Measurements from ENCODE around the gene XCR1. TPM values are rescaled to one million over a fixed set of nuclear protein-coding genes. Genes with fewer than 3 reads are reported as not detected.

XCR1 gene
- total RNA-seq, 1 experiment from 2014 or later: not detected

- no peak overlapping the region for H3K9ac ChIP-seq (ENCODE audit: low read length)
- H3K9me3 ChIP-seq (ENCODE audit: control insufficient read depth in 1 of 2, insufficient read depth in 1 of 2, low read depth in 1 of 2, low read length in 2 of 2): no peaks in the 10 kb centered on the region
- DNase-seq (ENCODE audit: low read depth, low spot score): no peak
- CTCF ChIA-PET: no interaction called here
- no peak overlapping the region for H3K4me2 ChIP-seq (ENCODE audit: low read length)
- no peak overlapping the region for H2AFZ ChIP-seq (ENCODE audit: low read depth, low read length, poor library complexity, severe bottlenecking)
- H3K4me1 ChIP-seq (ENCODE audit: control insufficient read depth in 1 of 2, insufficient read depth in 2 of 2, low read length in 2 of 2): no peaks in the 10 kb centered on the region
- no peak overlapping the region for H3K4me3 ChIP-seq (replicated peaks in 1 of 2; ENCODE audit: low read depth in 1 of 2, low read length in 2 of 2)
- POLR2A ChIA-PET: no interaction called here
- H4K20me1 ChIP-seq (ENCODE audit: insufficient read depth): no peaks in the 10 kb centered on the region
- H3K9me2 ChIP-seq (ENCODE audit: insufficient read depth): no peaks in the 10 kb centered on the region
- no peaks in the 10 kb centered on the region for H3K79me2 ChIP-seq (ENCODE audit: insufficient read depth, low read length)
- RAD21 ChIA-PET (ENCODE audit: low non-redundant PET in 1 of 2, low total read pairs in 2 of 2, uncharacterized antibody in 2 of 2, unreplicated experiment in 2 of 2): no interaction called here
- no peak for ATAC-seq
- no TSS peak for BruUV-seq (replicated peaks)
- H3K27ac ChIP-seq (ENCODE audit: low read depth, low read length): no peak overlapping the region
- intact Hi-C loops (cut with micrococcal nuclease): no loop called here
- peaks cover 0 to 11% of the 10 kb centered on the region in 2 experiments for H3K36me3 ChIP-seq (ENCODE audit: control insufficient read depth in 1 of 2, insufficient read depth in 2 of 2, low read length in 2 of 2)
- TF ChIP-seq CEBPB (IDR thresholded peaks at IDR 0.05; ENCODE audit: low read depth) (no peak), CBX3 (IDR thresholded peaks at IDR 0.05; ENCODE audit: low read depth) (no peak), ELF1 (IDR thresholded peaks at IDR 0.05; ENCODE audit: borderline replicate concordance, low read depth) (no peak), SP1 (IDR thresholded peaks at IDR 0.05; ENCODE audit: low read depth) (no peak), YY1 (IDR thresholded peaks at IDR 0.05; ENCODE audit: extremely low read depth, insufficient replicate concordance, low read depth, low read length) (no peak)
- TF ChIP-seq, protein P1, sequence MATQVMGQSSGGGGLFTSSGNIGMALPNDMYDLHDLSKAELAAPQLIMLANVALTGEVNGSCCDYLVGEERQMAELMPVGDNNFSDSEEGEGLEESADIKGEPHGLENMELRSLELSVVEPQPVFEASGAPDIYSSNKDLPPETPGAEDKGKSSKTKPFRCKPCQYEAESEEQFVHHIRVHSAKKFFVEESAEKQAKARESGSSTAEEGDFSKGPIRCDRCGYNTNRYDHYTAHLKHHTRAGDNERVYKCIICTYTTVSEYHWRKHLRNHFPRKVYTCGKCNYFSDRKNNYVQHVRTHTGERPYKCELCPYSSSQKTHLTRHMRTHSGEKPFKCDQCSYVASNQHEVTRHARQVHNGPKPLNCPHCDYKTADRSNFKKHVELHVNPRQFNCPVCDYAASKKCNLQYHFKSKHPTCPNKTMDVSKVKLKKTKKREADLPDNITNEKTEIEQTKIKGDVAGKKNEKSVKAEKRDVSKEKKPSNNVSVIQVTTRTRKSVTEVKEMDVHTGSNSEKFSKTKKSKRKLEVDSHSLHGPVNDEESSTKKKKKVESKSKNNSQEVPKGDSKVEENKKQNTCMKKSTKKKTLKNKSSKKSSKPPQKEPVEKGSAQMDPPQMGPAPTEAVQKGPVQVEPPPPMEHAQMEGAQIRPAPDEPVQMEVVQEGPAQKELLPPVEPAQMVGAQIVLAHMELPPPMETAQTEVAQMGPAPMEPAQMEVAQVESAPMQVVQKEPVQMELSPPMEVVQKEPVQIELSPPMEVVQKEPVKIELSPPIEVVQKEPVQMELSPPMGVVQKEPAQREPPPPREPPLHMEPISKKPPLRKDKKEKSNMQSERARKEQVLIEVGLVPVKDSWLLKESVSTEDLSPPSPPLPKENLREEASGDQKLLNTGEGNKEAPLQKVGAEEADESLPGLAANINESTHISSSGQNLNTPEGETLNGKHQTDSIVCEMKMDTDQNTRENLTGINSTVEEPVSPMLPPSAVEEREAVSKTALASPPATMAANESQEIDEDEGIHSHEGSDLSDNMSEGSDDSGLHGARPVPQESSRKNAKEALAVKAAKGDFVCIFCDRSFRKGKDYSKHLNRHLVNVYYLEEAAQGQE (IDR thresholded peaks at IDR 0.05; ENCODE audit: low read depth): no peak
- H3K27me3 ChIP-seq (ENCODE audit: insufficient read depth, low read length): no peaks in the 10 kb centered on the region
Observed at GRCh38 chr3:45967724-45968123, 59.6 kb downstream of the XCR1 start.

Other genes starting within 250 kb of the XCR1 start
- 0.89 TPM for gene SLC6A20, start 230.9 kb downstream of the XCR1 start, total RNA-seq (2021; ENCODE audit: unreplicated experiment)
- 21.0 TPM for gene LZTFL1, start 185.4 kb downstream of the XCR1 start, total RNA-seq (2021; ENCODE audit: unreplicated experiment)
- not detected for gene CCR9, start 140.9 kb downstream of the XCR1 start, total RNA-seq (2021; ENCODE audit: unreplicated experiment)
- not detected for gene CXCR6, start 84.0 kb downstream of the XCR1 start, total RNA-seq (2021; ENCODE audit: unreplicated experiment)
- 15.8 TPM for gene FYCO1, start 31.7 kb downstream of the XCR1 start, total RNA-seq (2021; ENCODE audit: unreplicated experiment)
- 0.10 TPM for gene CCR1, start 180.8 kb upstream of the XCR1 start, total RNA-seq (2021; ENCODE audit: unreplicated experiment)
- not detected for gene CCR3, start 215.0 kb upstream of the XCR1 start, total RNA-seq (2021; ENCODE audit: unreplicated experiment)

All from HCT116 (cell line).